ENCODE measurements around the gene GULP1. TPM values are rescaled to one million over a fixed set of nuclear protein-coding genes. Genes with fewer than 3 reads are reported as not detected.

Gene GULP1
- total and polyA plus RNA-seq, 2 of the 4 experiments (the other 2 are of a cell fraction): 24.4 to 40.1 TPM

DNA sequence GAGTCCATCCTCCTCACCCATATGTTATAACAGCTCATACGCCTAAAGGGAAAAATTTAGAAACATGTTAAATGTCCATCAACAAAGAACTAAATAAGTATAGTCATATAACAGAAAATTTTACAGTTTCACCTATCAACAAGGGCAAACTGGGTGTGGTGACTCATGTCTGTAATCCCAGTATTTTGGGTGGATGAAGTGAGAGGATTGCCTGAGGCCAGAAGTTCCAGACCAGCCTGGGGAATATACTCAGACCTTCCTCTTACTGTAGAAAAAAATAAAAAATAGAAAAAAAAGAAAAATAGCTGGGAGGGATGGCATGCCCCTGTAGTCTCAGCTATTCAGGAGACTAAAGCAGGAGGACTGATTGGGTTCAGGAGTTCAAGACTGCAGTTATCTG, 48.3 kb upstream of the GULP1 start (continued):
- TF ChIP-seq MAFK (IDR thresholded peaks at IDR 0.05; ENCODE audit: low read depth, low read length): no peak

DNA sequence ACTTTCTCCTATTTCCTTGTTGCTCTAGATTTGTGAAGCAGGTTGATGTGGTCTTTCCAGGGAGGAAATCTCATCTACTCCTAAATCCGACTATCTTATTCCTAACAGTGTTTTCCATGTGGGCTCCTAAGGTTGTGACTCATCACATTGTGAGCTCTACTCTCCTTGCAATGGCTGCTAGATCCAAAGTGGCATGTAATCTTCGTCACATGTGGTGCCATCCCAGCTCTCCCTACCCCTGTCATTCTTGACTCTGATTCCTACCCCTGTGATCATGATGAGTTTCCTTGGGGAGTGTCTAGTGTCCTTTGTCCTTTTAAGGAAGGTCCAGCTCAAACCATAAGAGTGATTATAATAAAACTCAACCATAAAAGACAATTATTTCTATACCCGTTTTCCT, 47.3 kb upstream of the GULP1 start:
- Histone ChIP-seq H2AK5ac (ENCODE audit: low read depth, low read length) (no peak overlapping the region), H3K79me1 (ENCODE audit: low read depth in 1 of 2, low read length in 2 of 2) (no peaks in the 10 kb centered on the region), H4K5ac (ENCODE audit: low read depth, low read length) (no peak overlapping the region), H2BK120ac (ENCODE audit: low read depth, low read length) (peak overlapping the region; percentile 30; the same call in 1 of the 2 replicates), H3K27ac (ENCODE audit: insufficient read depth, low read length) (no peak overlapping the region), H3K23ac (ENCODE audit: low read depth, low read length) (no peak overlapping the region), H3K4ac (ENCODE audit: low read depth, low read length) (peak overlapping the region; percentile 50; the same call in 1 of the 2 replicates), H2AFZ (replicated peaks; ENCODE audit: low read length, poor library complexity) (peak overlapping the region; percentile 81), H3K4me2 (ENCODE audit: low read depth, low read length) (no peak overlapping the region), H2BK20ac (ENCODE audit: low read depth, low read length) (peak overlapping the region; percentile 38), H3K4me3 (ENCODE audit: insufficient read depth, low read depth, low read length) (no peak overlapping the region), H3K56ac (ENCODE audit: extremely low read depth, insufficient read depth, low read length) (no peak overlapping the region), H3K9me3 (ENCODE audit: control insufficient read depth, insufficient read depth, low read length) (no peaks in the 10 kb centered on the region), H4K91ac (ENCODE audit: insufficient read depth, low read depth, low read length) (no peak overlapping the region), H4K20me1 (ENCODE audit: insufficient read depth, low read length) (no peaks in the 10 kb centered on the region), H3K36me3 (ENCODE audit: control insufficient read depth, insufficient read depth, low read length) (no peaks in the 10 kb centered on the region), H2BK15ac (ENCODE audit: low read depth, low read length) (no peak overlapping the region), H4K8ac (ENCODE audit: low read depth in 2 of 2, low read length in 2 of 2) (no peak overlapping the region), H3K9me1 (ENCODE audit: insufficient read depth, low read length) (peaks cover 4% of the 10 kb centered on the region; the same call in 1 of the 2 replicates), H3K18ac (ENCODE audit: low read depth, low read length) (no peak overlapping the region), H3K9ac (ENCODE audit: low read depth, low read length) (no peak overlapping the region), H3K4me1 (ENCODE audit: control insufficient read depth, insufficient read depth, low read length) (no peaks in the 10 kb centered on the region), H3K27me3 (ENCODE audit: control insufficient read depth, insufficient read depth, low read length) (no peaks in the 10 kb centered on the region), H3K14ac (replicated peaks; ENCODE audit: low read depth, low read length) (no peak overlapping the region), H2AK9ac (replicated peaks; ENCODE audit: low read depth, low read length, poor library complexity) (no peak overlapping the region), H2BK5ac (ENCODE audit: low read depth, low read length, poor library complexity, severe bottlenecking) (no peak overlapping the region)
- intact Hi-C loops (cut with micrococcal nuclease): no loop called here
- no TSS peak for BruUV-seq (replicated peaks)
- no CpG with 5 or more reads among the region's 3 CpGs for WGBS, 2 experiments (ENCODE audit: extremely low coverage in 2 of 2, insufficient read length in 1 of 2)
- TF ChIP-seq FOS (IDR thresholded peaks at IDR 0.05; ENCODE audit: low read depth, low read length): no peak
- TF ChIP-seq RFX5 (IDR thresholded peaks at IDR 0.05; ENCODE audit: low read depth, low read length): no peak
- no peak for TF ChIP-seq RAD21 (IDR thresholded peaks at IDR 0.05; ENCODE audit: low read length)
- TF ChIP-seq CEBPB (IDR thresholded peaks at IDR 0.05; ENCODE audit: low read depth, low read length): no peak
- TF ChIP-seq, protein P1, sequence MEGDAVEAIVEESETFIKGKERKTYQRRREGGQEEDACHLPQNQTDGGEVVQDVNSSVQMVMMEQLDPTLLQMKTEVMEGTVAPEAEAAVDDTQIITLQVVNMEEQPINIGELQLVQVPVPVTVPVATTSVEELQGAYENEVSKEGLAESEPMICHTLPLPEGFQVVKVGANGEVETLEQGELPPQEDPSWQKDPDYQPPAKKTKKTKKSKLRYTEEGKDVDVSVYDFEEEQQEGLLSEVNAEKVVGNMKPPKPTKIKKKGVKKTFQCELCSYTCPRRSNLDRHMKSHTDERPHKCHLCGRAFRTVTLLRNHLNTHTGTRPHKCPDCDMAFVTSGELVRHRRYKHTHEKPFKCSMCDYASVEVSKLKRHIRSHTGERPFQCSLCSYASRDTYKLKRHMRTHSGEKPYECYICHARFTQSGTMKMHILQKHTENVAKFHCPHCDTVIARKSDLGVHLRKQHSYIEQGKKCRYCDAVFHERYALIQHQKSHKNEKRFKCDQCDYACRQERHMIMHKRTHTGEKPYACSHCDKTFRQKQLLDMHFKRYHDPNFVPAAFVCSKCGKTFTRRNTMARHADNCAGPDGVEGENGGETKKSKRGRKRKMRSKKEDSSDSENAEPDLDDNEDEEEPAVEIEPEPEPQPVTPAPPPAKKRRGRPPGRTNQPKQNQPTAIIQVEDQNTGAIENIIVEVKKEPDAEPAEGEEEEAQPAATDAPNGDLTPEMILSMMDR (conservative IDR thresholded peaks at IDR 0.05; ENCODE audit: low read depth, low read length): no peak
- no peak for TF ChIP-seq CHD1 (IDR thresholded peaks at IDR 0.05; ENCODE audit: low read depth, low read length)
- TF ChIP-seq BHLHE40 (IDR thresholded peaks at IDR 0.05; ENCODE audit: low read depth, low read length): no peak
- no peak for TF ChIP-seq SMC3 (IDR thresholded peaks at IDR 0.05; ENCODE audit: low read depth, low read length)
- ChIA-PET CTCF (interaction anchor here (0.7 to 1.3 kb wide), 2 partner anchors 11 to 16 kb away, joined by 5 to 7 read pairs; no protein-coding TSS in a partner anchor), POLR2A (ENCODE audit: unreplicated experiment) (no interaction called here)
- dilution Hi-C loops (cut with HindIII; ENCODE audit: low sequenced_read_pairs, unreplicated experiment): no loop called here
- ATAC-seq (ENCODE audit: low read depth): no peak
- DNase-seq: peak; percentile 16
- in situ Hi-C loops (cut with MboI; ENCODE audit: low sequenced_read_pairs): no loop called here
